Measurements from ENCODE around the gene TMEM167B.
A peak's percentile ranks its signal among the peaks of the same experiment; 100 is the strongest.

The TMEM167B gene

DNA sequence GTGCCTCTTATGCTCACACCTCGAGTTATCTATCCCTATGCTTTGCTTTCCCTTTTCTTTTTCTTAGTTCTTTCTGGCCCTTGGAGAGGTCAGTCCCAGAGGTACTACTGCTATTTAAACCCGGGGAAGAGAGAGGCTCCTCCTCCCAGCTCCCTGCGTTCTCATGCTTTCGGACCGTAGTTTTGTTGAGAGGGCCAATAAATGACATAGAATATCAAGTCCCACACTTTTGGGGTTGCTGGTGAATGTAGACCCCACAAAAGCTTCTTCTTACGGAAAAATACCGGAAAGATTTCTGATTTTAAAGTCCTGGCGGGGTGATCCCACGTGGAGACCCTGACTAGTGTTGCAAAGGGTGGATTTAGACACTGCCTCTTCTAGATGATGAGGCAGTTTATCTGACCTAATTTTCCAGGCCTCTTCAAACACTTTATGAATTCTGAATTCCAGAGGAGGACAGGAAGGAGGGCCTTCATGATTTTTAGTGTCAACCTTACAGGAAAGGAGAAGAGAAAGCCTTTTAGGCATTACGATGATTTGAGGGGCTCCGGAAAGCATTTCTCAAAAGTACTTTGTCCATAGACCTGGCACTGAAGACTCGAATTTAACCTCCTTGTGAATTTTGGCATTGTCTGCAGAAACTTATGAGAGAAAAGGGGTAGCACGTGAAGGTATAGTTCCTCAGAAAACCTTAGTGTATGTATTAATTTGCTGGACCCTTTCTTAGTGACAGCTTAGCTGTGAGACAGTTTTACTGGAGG lies 694 bp downstream of the TMEM167B start:
- TF ChIP-seq, protein P1, sequence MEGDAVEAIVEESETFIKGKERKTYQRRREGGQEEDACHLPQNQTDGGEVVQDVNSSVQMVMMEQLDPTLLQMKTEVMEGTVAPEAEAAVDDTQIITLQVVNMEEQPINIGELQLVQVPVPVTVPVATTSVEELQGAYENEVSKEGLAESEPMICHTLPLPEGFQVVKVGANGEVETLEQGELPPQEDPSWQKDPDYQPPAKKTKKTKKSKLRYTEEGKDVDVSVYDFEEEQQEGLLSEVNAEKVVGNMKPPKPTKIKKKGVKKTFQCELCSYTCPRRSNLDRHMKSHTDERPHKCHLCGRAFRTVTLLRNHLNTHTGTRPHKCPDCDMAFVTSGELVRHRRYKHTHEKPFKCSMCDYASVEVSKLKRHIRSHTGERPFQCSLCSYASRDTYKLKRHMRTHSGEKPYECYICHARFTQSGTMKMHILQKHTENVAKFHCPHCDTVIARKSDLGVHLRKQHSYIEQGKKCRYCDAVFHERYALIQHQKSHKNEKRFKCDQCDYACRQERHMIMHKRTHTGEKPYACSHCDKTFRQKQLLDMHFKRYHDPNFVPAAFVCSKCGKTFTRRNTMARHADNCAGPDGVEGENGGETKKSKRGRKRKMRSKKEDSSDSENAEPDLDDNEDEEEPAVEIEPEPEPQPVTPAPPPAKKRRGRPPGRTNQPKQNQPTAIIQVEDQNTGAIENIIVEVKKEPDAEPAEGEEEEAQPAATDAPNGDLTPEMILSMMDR (IDR thresholded peaks at IDR 0.05; ENCODE audit: borderline replicate concordance, control extremely low read depth, extremely low read depth, insufficient read depth, missing control alignments), result no peak
- in situ Hi-C loops (cut with MboI; ENCODE audit: low sequenced_read_pairs, unreplicated experiment), result no loop called here
- DNase-seq (ENCODE audit: low spot score), result peak; percentile 62

DNA sequence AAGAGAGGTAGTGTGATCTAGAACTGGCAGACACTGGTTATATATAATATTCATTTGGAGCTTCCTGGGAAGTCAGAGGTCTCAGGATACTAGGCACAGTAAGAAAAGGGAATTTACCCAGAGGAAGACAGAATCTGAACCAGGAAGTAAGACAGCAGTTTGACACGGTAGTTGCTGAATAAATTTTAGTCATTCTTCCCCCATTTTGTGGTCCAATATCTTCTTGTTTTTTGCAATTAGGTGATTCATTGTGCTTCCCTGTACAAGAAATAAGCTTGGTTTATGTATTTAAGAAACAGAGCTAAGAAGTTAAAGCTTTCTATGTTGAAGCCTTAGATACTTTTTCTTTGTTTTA lies 1.3 kb downstream of the TMEM167B start:
- DNase-seq (ENCODE audit: low spot score), result no peak
- TF ChIP-seq, protein P1 (IDR thresholded peaks at IDR 0.05; ENCODE audit: borderline replicate concordance, control extremely low read depth, extremely low read depth, insufficient read depth, missing control alignments), result no peak

DNA sequence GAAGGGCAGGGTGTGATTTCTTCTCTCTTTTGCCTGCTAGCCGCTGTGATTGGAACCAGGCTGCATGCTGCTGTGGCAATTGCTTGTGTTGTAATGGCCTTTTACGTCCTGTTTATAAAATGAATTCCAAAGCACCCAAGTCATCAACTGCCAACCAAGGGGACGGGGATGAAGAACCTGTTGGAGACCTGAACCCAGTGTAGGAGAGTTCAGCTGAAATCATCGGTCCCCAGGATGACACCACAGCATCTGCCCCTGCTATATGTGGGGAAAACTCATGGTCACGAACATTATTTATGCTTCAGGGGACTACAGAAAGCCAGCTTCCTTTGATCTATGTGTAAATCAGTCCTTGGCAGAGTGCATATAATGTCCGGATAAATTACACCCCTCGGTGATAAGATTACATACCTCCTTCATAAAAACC lies 3.8 kb downstream of the TMEM167B start:
- in situ Hi-C loops (cut with MboI; ENCODE audit: low sequenced_read_pairs, unreplicated experiment), result no loop called here

More for the DNA sequence above, 1.3 kb downstream of the TMEM167B start:
- in situ Hi-C loops (cut with MboI; ENCODE audit: low sequenced_read_pairs, unreplicated experiment), result no loop called here

DNA sequence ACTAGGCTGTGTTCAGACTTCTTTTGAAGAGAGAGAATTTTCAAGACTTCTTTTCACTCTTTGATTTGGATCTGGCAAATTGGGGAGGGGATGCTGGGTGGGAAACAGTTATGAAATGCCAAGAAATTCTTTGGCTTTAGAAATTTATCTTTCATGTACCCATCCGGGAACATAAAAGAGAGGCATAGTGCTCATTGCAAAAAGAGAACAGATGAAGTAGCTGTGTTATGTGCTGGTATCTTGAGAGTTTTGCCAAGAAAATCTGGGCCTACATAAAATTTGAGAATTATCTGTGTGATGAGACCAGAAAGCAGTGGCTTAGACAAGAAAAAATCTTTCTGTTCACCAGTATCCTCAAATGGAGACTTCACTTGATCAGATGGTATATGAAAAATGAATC lies 4.3 kb downstream of the TMEM167B start:
- in situ Hi-C loops (cut with MboI; ENCODE audit: low sequenced_read_pairs, unreplicated experiment), result no loop called here
- TF ChIP-seq, protein P1 (IDR thresholded peaks at IDR 0.05; ENCODE audit: borderline replicate concordance, control extremely low read depth, extremely low read depth, insufficient read depth, missing control alignments), result no peak
- no peak for DNase-seq (ENCODE audit: low spot score)

More for the DNA sequence above, 3.8 kb downstream of the TMEM167B start:
- DNase-seq (ENCODE audit: low spot score), result no peak
- TF ChIP-seq, protein P1 (IDR thresholded peaks at IDR 0.05; ENCODE audit: borderline replicate concordance, control extremely low read depth, extremely low read depth, insufficient read depth, missing control alignments), result no peak

DNA sequence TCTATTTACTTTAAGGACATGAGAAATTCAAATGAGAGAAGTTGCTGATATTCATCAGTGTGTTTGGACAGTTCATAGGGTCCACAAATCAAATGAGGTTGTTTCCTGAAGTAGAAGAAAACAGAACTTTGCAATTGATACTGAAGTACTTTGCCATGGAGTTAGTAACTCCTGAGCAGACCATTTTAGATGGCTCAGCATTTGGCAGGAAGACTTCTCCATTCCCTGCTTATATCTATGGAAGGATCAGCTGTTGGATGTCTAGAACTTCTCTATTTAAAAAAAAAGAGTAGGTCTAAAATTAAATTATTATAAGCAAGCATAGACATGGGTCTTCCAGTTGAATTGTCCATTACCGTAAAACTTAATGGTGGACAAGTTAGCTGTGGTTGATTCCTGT lies 5.1 kb downstream of the TMEM167B start:
- in situ Hi-C loops (cut with MboI; ENCODE audit: low sequenced_read_pairs, unreplicated experiment), result no loop called here
- TF ChIP-seq, protein P1 (IDR thresholded peaks at IDR 0.05; ENCODE audit: borderline replicate concordance, control extremely low read depth, extremely low read depth, insufficient read depth, missing control alignments), result no peak
- no peak for DNase-seq (ENCODE audit: low spot score)

DNA sequence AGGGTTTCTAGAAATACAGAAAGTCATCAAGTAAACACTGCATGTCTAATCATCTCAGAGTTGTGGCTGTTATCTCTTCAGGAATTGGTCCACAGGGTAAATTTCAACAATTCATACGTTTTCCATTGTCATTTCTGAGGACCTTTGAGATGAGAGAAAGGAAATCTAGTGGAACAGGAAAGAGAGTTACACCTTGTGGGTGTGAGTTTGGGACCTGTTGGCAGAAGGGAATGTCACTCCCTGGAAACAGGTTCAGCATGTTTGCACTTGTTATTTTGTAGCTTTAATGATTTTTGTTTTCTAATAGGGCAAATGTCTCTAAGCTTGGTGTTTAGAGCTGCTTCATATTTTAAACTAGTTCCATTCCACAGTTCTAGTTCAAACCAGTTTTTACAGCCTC lies 5.6 kb downstream of the TMEM167B start:
- TF ChIP-seq, protein P1 (IDR thresholded peaks at IDR 0.05; ENCODE audit: borderline replicate concordance, control extremely low read depth, extremely low read depth, insufficient read depth, missing control alignments), result no peak
- no peak for DNase-seq (ENCODE audit: low spot score)
- in situ Hi-C loops (cut with MboI; ENCODE audit: low sequenced_read_pairs, unreplicated experiment), result no loop called here
